HepG2 (cell line): ENCODE data around the gene SMIM41. TPM values are rescaled to one million over a fixed set of nuclear protein-coding genes. Genes with fewer than 3 reads are reported as not detected.

Source experiments
- ATAC-seq: fragments of 200-7000 bp; cut with Tn5 transposase; 3 replicates; pipeline ENCODE4 v1.9.1; 2020; ENCODE audit warnings: mild to moderate bottlenecking, moderate library complexity
- BruUV-seq: library from RNA; stranded (reverse); fragments of 400-500 nt; replicated peaks from 2 replicates; lab custom pipeline; 2021; lab: Mats Ljungman, UMichigan
- CTCF ChIA-PET: fragments of 300-600 bp; formaldehyde crosslinking; extraction: SDS; loops from one replicate; lab custom pipeline; 2021; ENCODE audit warnings: low total read pairs, inconsistent platforms, low intra/inter-chr PET ratio; lab: Yijun Ruan, JAX
- POLR2A ChIA-PET: fragments of 350-600 bp; sonication (Branson Sonifier 250); formaldehyde crosslinking; loops from one replicate; lab custom pipeline; 2020; ENCODE audit warnings: antibody characterized with exemption, inconsistent platforms; lab: Yijun Ruan, JAX
- DNase-seq: peaks from one replicate; pipeline ENCODE4 v3.0.0-alpha.2; 2015; ENCODE audit warnings: low spot score
- FAIRE-seq: peaks from 3 replicates; lab custom pipeline; 2011; peaks lifted over from hg19 to GRCh38; lab: Jason Lieb, UNC
- H2AFZ ChIP-seq: one replicate; pipeline ENCODE4 v1.6.1; 2011; ENCODE audit warnings: low read length, inconsistent platforms
- H3K27ac ChIP-seq: fragments of 300-600 bp; 3 replicates; pipeline ENCODE4 v1.8.0; 2011; ENCODE audit warnings: mixed run types, mild to moderate bottlenecking, mixed read lengths, low read length, inconsistent platforms; ENCODE audit not compliant: insufficient read depth; ENCODE audit errors: extremely low read length
- H3K27me3 ChIP-seq, 2 experiments: fragments of 200-600 bp in 1 of 2; 2 replicates in 1 of 2; 3 replicates in 1 of 2; pipeline versions ENCODE4 v1.6.0 to v1.8.0; 2011; ENCODE audit warnings: low read length in 2 of 2, mild to moderate bottlenecking in 2 of 2, moderate library complexity in 2 of 2, inconsistent platforms in 1 of 2; ENCODE audit not compliant: insufficient read depth in 2 of 2, control insufficient read depth in 1 of 2
- H3K36me3 ChIP-seq, 2 experiments: fragments of 200-600 bp in 1 of 2; replicated peaks in 1 of 2; 2 replicates in 1 of 2; 3 replicates in 1 of 2; pipeline versions ENCODE4 v1.5.1 to v1.8.0; 2011; ENCODE audit warnings: low read length in 2 of 2, inconsistent platforms in 1 of 2; ENCODE audit not compliant: insufficient read depth in 2 of 2, control insufficient read depth in 1 of 2
- H3K4me1 ChIP-seq: 2 replicates; pipeline ENCODE4 v1.5.1; 2012; ENCODE audit warnings: low read length, inconsistent platforms; ENCODE audit not compliant: insufficient read depth
- H3K4me2 ChIP-seq: 2 replicates; pipeline ENCODE4 v1.6.0; 2011; ENCODE audit warnings: low read depth, low read length, inconsistent platforms
- H3K4me3 ChIP-seq, 3 experiments: fragments of 200-600 bp in 1 of 3; sonication (generic), shearing (Covaris generic) in 1 of 3; replicated peaks in 1 of 3; 2 replicates each; pipeline ENCODE4 v1.5.1; 2011 to 2016; ENCODE audit warnings: low read length in 3 of 3, inconsistent platforms in 2 of 3, low read depth in 2 of 3, mild to moderate bottlenecking in 2 of 3, control low read depth in 1 of 3, mixed read lengths in 1 of 3; ENCODE audit not compliant: insufficient read depth in 1 of 3
- H3K79me2 ChIP-seq: one replicate; pipeline ENCODE4 v1.6.1; 2011; ENCODE audit warnings: low read length, inconsistent platforms; ENCODE audit not compliant: insufficient read depth
- H3K9ac ChIP-seq: 2 replicates; pipeline ENCODE4 v1.6.0; 2011; ENCODE audit warnings: mild to moderate bottlenecking, low read depth, low read length, inconsistent platforms; ENCODE audit not compliant: insufficient read depth
- H3K9me3 ChIP-seq: 2 replicates; pipeline ENCODE4 v1.5.1; 2012; ENCODE audit warnings: mild to moderate bottlenecking, low read length
- H4K20me1 ChIP-seq: 2 replicates; pipeline ENCODE4 v1.6.0; 2011; ENCODE audit warnings: inconsistent platforms, mild to moderate bottlenecking, low read length, moderate library complexity; ENCODE audit not compliant: insufficient read depth
- ESRRA ChIP-seq: sonication (generic); formaldehyde crosslinking; IDR thresholded peaks from 2 replicates; pipeline ENCODE4 v1.5.1; 2020; ENCODE audit warnings: mild to moderate bottlenecking, low read depth, missing genetic modification reagents
- FOXJ3 ChIP-seq: sonication (generic); formaldehyde crosslinking; IDR thresholded peaks from 2 replicates; pipeline ENCODE4 v1.4.0; 2020; ENCODE audit warnings: missing genetic modification reagents, mild to moderate bottlenecking, borderline replicate concordance
- GABPA ChIP-seq, 2 experiments: IDR thresholded peaks; 2 replicates each; pipeline ENCODE4 v1.6.1; 2011 to 2016; ENCODE audit warnings: low read depth in 2 of 2, low read length in 1 of 2, missing biosample characterization in 1 of 2, missing genetic modification characterization in 1 of 2
- GFI1 ChIP-seq: sonication (generic); formaldehyde crosslinking; IDR thresholded peaks from 2 replicates; pipeline ENCODE4 v1.5.0; 2020; ENCODE audit warnings: missing genetic modification reagents, mild to moderate bottlenecking, borderline replicate concordance
- PHF5A ChIP-seq: IDR thresholded peaks from one replicate; pipeline ENCODE4 v1.6.1; 2018; ENCODE audit warnings: low read depth, missing genetic modification reagents; ENCODE audit not compliant: unreplicated experiment
- POLR2AphosphoS5 ChIP-seq: IDR thresholded peaks from 2 replicates; pipeline ENCODE4 v1.6.1; 2012; ENCODE audit warnings: low read depth, low read length
- SATB2 ChIP-seq: sonication (generic); formaldehyde crosslinking; IDR thresholded peaks from 2 replicates; pipeline ENCODE4 v1.5.0; 2020; ENCODE audit warnings: missing genetic modification reagents
- ZNF629 ChIP-seq: sonication (generic); formaldehyde crosslinking; conservative IDR thresholded peaks from 2 replicates; pipeline ENCODE4 v1.5.0; 2020; ENCODE audit warnings: missing genetic modification reagents
- ZNF660 ChIP-seq: sonication (generic); formaldehyde crosslinking; IDR thresholded peaks from 2 replicates; pipeline ENCODE4 v1.5.1; 2020; ENCODE audit warnings: mild to moderate bottlenecking, low read depth, missing genetic modification reagents, borderline replicate concordance
- ZSCAN21 ChIP-seq: sonication (generic); formaldehyde crosslinking; IDR thresholded peaks from 2 replicates; pipeline ENCODE4 v1.8.0; 2022; ENCODE audit warnings: mild to moderate bottlenecking, missing genetic modification reagents, moderate library complexity, borderline replicate concordance
- WGBS: methylation state at CpG from one replicate; pipeline ENCODE4 v1.1.6; 2017; ENCODE audit warnings: low lambda C conversion rate; 5-methylcytosine and 5-hydroxymethylcytosine counted together
- in situ Hi-C: cut with HindIII; loops from 2 replicates; pipeline ENCODE4 v1.10.0; 2017; ENCODE audit warnings: low pct_unique_long_range_greater_than_20kb; ENCODE audit not compliant: extremely low pct_ligation_motif_present
- intact Hi-C: fragments of 100-400 bp; cut with micrococcal nuclease; formaldehyde crosslinking; loops from one replicate; pipeline ENCODE4 v1.10.0; 2022; ENCODE audit not compliant: unreplicated experiment
- polyA plus RNA-seq, 8 experiments: library from polyadenylated mRNA; depleted of rRNA in 3 of 8; stranded (reverse) in 7 of 8; unstranded in 1 of 8; fragments of >200 nt; fragmentation: Illumina TruSeq in 4 of 8; extraction: Trizol in 4 of 8; gene quantifications; 2 replicates each; pipeline versions ENCODE4 v1.2.1 to v1.2.3, GENCODE V29; 2011 to 2016; ENCODE audit warnings: low read depth in 4 of 8, missing spikeins in 1 of 8, mixed read lengths in 1 of 8; ENCODE audit not compliant: insufficient read depth in 1 of 8
- total RNA-seq, 5 experiments: library from RNA; depleted of rRNA; stranded (reverse); fragments of >200 nt; fragmentation: Illumina TruSeq; extraction: Trizol; gene quantifications; 2 replicates each; pipeline ENCODE4 v1.2.3, GENCODE V29; 2016; ENCODE audit warnings: low read depth in 1 of 5
- TF ChIP-seq, protein P1 (sequence below): sonication (generic); formaldehyde crosslinking; IDR thresholded peaks from 2 replicates; pipeline ENCODE4 v1.8.0; 2022; ENCODE audit warnings: low read depth, missing genetic modification reagents
- TF ChIP-seq, protein P2 (sequence below): sonication (generic); formaldehyde crosslinking; IDR thresholded peaks from 2 replicates; pipeline ENCODE4 v1.8.0; 2022; ENCODE audit warnings: missing genetic modification reagents, low read depth, mild to moderate bottlenecking, borderline replicate concordance

SMIM41 gene
- total and polyA plus RNA-seq, 2 of the 13 experiments (the other 11 are each of a cell fraction or from before 2014, with no cell fraction given) = not detected

DNA sequence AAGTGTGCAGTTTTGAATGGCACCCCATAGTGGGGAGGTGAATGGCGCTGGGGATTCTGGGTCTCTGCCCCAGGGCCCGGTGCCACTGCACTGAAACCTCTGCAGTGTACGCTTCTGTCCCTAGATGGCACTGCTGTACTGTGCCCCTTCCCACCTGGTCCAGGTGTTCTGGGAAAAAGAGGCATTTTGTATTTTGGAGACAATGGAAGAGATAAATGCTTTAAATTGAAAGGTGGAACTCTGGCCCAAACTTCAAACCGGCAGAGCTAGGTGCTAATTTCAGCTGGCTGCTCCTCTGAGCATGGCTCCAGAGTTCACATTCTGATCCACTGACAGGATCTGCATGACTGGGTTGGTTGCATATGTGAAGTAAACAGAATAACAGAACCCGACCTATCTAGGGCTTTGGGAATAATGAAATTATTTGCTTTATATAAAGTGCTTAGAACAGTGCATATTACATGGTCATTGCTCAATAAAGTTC lies 60.1 kb downstream of the SMIM41 start (continued):
- TF ChIP-seq ZSCAN21 (CRISPR knock-in tag) = no peak

DNA sequence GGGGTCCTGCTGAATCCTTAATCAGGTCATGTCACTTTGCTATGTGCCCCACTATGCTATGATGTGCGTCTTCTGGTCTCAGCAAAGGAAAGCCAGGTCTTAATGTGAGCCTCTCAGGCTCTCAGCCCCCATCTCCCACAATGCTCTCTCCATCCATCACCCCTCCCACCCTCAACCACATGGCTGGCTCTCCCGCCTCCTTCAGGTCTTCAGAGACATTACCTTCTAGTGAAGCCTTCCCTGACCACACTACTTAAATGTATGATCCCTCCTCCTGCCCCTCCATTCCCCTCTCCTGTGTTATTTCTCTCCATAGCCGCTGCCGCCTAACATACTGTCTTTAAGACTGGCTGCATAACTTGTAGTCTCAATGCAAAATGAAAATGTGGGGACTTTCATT lies 61.8 kb downstream of the SMIM41 start:
- DNase-seq (no peak), FAIRE-seq (no peak), ATAC-seq (peak; percentile 20; the same call in 1 of the 3 replicates)
- CTCF ChIA-PET = no interaction called here
- POLR2A ChIA-PET = no interaction called here
- intact Hi-C loops (no loop called here), in situ Hi-C loops (loop anchor here (25.0 kb wide), 2 partner anchors 396 to 846 kb away; no protein-coding TSS in a partner anchor)
- Histone ChIP-seq H3K27me3 (peaks cover 2 to 32% of the 10 kb centered on the region in 2 experiments; a peak in 3 of 5 replicates), H2AFZ (no peak overlapping the region), H4K20me1 (no peaks in the 10 kb centered on the region), H3K79me2 (no peaks in the 10 kb centered on the region), H3K4me3 (no peak overlapping the region), H3K9ac (no peak overlapping the region), H3K36me3 (no peaks in the 10 kb centered on the region), H3K4me2 (no peak overlapping the region), H3K9me3 (no peaks in the 10 kb centered on the region), H3K27ac (no peak overlapping the region), H3K4me1 (no peaks in the 10 kb centered on the region)
- TF ChIP-seq, protein P1, sequence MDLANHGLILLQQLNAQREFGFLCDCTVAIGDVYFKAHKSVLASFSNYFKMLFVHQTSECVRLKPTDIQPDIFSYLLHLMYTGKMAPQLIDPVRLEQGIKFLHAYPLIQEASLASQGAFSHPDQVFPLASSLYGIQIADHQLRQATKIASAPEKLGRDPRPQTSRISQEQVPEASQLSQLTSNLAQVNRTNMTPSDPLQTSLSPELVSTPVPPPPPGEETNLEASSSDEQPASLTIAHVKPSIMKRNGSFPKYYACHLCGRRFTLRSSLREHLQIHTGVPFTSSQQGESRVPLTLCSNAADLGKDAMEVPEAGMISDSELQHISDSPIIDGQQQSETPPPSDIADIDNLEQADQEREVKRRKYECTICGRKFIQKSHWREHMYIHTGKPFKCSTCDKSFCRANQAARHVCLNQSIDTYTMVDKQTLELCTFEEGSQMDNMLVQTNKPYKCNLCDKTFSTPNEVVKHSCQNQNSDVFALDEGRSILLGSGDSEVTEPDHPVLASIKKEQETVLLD (CRISPR knock-in tag) = no peak
- TF ChIP-seq GABPA (IDR thresholded peaks at IDR 0.05; ENCODE audit: low read depth, low read length) = no peak
- TF ChIP-seq GABPA (CRISPR knock-in tag; IDR thresholded peaks at IDR 0.05; ENCODE audit: low read depth) = no peak
- no peak for TF ChIP-seq POLR2AphosphoS5
- TF ChIP-seq GFI1 (CRISPR knock-in tag) = no peak
- TF ChIP-seq, protein P2, sequence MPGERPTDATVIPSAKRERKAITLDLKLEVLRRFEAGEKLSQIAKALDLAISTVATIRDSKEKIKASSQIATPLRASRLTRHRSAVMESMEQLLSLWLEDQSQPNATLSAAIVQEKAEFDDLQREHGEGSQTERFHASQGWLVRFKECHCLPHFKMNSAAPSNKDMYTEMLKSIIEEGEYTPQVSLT = no peak
- TF ChIP-seq ESRRA = no peak
- no peak for TF ChIP-seq FOXJ3 (CRISPR knock-in tag)
- no peak for TF ChIP-seq SATB2 (CRISPR knock-in tag)
- no peak for TF ChIP-seq ZNF660 (CRISPR knock-in tag)
- TF ChIP-seq PHF5A = no peak
- TF ChIP-seq ZNF629 (CRISPR knock-in tag) = no peak
- WGBS = 13% methylated on average over 4 of the region's 4 CpGs
- BruUV-seq = no TSS peak
